ENCODE results near the gene CLDN25. TPM values are rescaled to one million over a fixed set of nuclear protein-coding genes. Genes with fewer than 3 reads are reported as not detected.
A peak's percentile ranks its signal among the peaks of the same experiment; 100 is the strongest.

The CLDN25 gene
- polyA plus RNA-seq, 1 of the 3 experiments (the other 2 are of a cell fraction): not detected

- peak; percentile 90 for DNase-seq
- Histone ChIP-seq H3K4me2 (peak within 1 kb of the TSS; percentile 80), H3K9me2 (no peaks in the 10 kb centered on the region), H3K4me1 (ENCODE audit: control insufficient read depth in 1 of 2, insufficient read depth in 2 of 2, low read depth in 1 of 2, low read length in 1 of 2) (peaks cover 3 to 9% of the 10 kb centered on the region in 2 experiments; a peak in 3 of 4 replicates), H3K9ac (peak within 1 kb of the TSS; percentile 87), H3K27me3 (ENCODE audit: insufficient read depth) (no peaks in the 10 kb centered on the region), H4K20me1 (ENCODE audit: insufficient read depth) (no peaks in the 10 kb centered on the region), H3K27ac (ENCODE audit: low read depth in 2 of 2, low read length in 1 of 2) (peak within 1 kb of the TSS; percentile 58 to 73), H3K4me3 (ENCODE audit: low read depth in 2 of 2, low read length in 1 of 2) (peak within 1 kb of the TSS; percentile 76 to 89), H3F3A (replicated peaks; ENCODE audit: insufficient read depth) (no peaks in the 10 kb centered on the region), H3K36me3 (replicated peaks in 1 of 2; ENCODE audit: control insufficient read depth in 1 of 2, insufficient read depth in 2 of 2, low read length in 1 of 2) (peaks cover 2 to 11% of the 10 kb centered on the region in 2 experiments), H3K9me3 (no peaks in the 10 kb centered on the region), H3K79me2 (ENCODE audit: insufficient read depth) (peaks cover 37% of the 10 kb centered on the region), H2AFZ (ENCODE audit: low read depth) (peak within 1 kb of the TSS; percentile 92)
- ChIA-PET CTCF (interaction anchor here (0.6 to 1.6 kb wide), 34 partner anchors 8 to 1324 kb away, joined by 3 to 12 read pairs (median 3); partner anchors contain the start of gene USP28), POLR2A (interaction anchor here (1.4 kb wide), 1 partner anchor 15 kb away, joined by 4 read pairs; no protein-coding TSS in a partner anchor)
- WGBS (ENCODE audit: low lambda C conversion rate): 1% methylated on average over 24 of the region's 46 CpGs
- peak in 1 of 2 experiments; percentile 13; a peak in 1 of 4 replicates for TF ChIP-seq EP300 (IDR thresholded peaks at IDR 0.05; ENCODE audit: borderline replicate concordance in 1 of 2, low read depth in 1 of 2, low read length in 1 of 2)
- TF ChIP-seq REST (IDR thresholded peaks at IDR 0.05; ENCODE audit: low read depth, low read length): 0 out of 2 replicates have a peak, but pooled peaks have one; percentile 4
- TF ChIP-seq TEAD4 (IDR thresholded peaks at IDR 0.05; ENCODE audit: borderline replicate concordance, insufficient read depth): no peak
- no peak for TF ChIP-seq JUND (IDR thresholded peaks at IDR 0.05)
- TF ChIP-seq TCF12 (IDR thresholded peaks at IDR 0.05): no peak
- peak; percentile 39; the same call in 1 of the 2 replicates for TF ChIP-seq GABPA (IDR thresholded peaks at IDR 0.05; ENCODE audit: low read depth)
- peak; percentile 96 for TF ChIP-seq ZBTB33 (IDR thresholded peaks at IDR 0.05; ENCODE audit: borderline replicate concordance, low read depth)
- TF ChIP-seq MEF2A (IDR thresholded peaks at IDR 0.05; ENCODE audit: borderline replicate concordance, low read depth): no peak
- peak; percentile 49; the same call in 1 of the 2 replicates for TF ChIP-seq SIN3A (IDR thresholded peaks at IDR 0.05; ENCODE audit: borderline replicate concordance, low read depth, low read length)
- no peak for TF ChIP-seq RFX5 (IDR thresholded peaks at IDR 0.05; ENCODE audit: low read length)
- peak; percentile 66 for TF ChIP-seq POLR2AphosphoS5 (IDR thresholded peaks at IDR 0.05; ENCODE audit: low read depth, low read length)
- no peak; the same call in 1 of the 2 replicates for TF ChIP-seq RCOR1 (IDR thresholded peaks at IDR 0.05; ENCODE audit: low read length)
- TF ChIP-seq RAD21 (IDR thresholded peaks at IDR 0.05; ENCODE audit: low read length): peak; percentile 45; the same call in 1 of the 2 replicates
- TF ChIP-seq GATA2 (CRISPR knock-in tag; IDR thresholded peaks at IDR 0.05): no peak
- peak; percentile 77; the same call in 1 of the 2 replicates for TF ChIP-seq YY1 (IDR thresholded peaks at IDR 0.05; ENCODE audit: low read depth)
- no peak for TF ChIP-seq FOSL2 (IDR thresholded peaks at IDR 0.05; ENCODE audit: borderline replicate concordance, low read depth)
- TF ChIP-seq, protein P1, sequence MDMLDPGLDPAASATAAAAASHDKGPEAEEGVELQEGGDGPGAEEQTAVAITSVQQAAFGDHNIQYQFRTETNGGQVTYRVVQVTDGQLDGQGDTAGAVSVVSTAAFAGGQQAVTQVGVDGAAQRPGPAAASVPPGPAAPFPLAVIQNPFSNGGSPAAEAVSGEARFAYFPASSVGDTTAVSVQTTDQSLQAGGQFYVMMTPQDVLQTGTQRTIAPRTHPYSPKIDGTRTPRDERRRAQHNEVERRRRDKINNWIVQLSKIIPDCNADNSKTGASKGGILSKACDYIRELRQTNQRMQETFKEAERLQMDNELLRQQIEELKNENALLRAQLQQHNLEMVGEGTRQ (IDR thresholded peaks at IDR 0.05; ENCODE audit: borderline replicate concordance, low read depth, low read length): no peak
- TF ChIP-seq, protein P2, sequence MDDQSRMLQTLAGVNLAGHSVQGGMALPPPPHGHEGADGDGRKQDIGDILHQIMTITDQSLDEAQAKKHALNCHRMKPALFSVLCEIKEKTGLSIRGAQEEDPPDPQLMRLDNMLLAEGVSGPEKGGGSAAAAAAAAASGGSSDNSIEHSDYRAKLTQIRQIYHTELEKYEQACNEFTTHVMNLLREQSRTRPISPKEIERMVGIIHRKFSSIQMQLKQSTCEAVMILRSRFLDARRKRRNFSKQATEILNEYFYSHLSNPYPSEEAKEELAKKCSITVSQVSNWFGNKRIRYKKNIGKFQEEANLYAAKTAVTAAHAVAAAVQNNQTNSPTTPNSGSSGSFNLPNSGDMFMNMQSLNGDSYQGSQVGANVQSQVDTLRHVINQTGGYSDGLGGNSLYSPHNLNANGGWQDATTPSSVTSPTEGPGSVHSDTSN (IDR thresholded peaks at IDR 0.05): peak; percentile 46
- peak; percentile 98 for TF ChIP-seq CHD2 (IDR thresholded peaks at IDR 0.05; ENCODE audit: low read length, partially characterized antibody)
- TF ChIP-seq FOXJ3 (CRISPR knock-in tag; IDR thresholded peaks at IDR 0.05): peak; percentile 28; the same call in 1 of the 2 replicates
- TF ChIP-seq RXRA (IDR thresholded peaks at IDR 0.05; ENCODE audit: borderline replicate concordance, low read depth): no peak
- TF ChIP-seq NFIC (IDR thresholded peaks at IDR 0.05; ENCODE audit: borderline replicate concordance): peak; percentile 54; the same call in 1 of the 2 replicates
- 0 out of 2 replicates have a peak, but pooled peaks have one; percentile 37 for TF ChIP-seq FOXM1 (IDR thresholded peaks at IDR 0.05; ENCODE audit: low read depth)
- TF ChIP-seq USF1 (IDR thresholded peaks at IDR 0.05; ENCODE audit: borderline replicate concordance, low read depth): no peak
Observed at GRCh38 chr11:113773416-113774173, 6.0 kb upstream of the CLDN25 start, which contains the start of gene ZW10. Gene ZW10 (minus strand): TSS chr11:113773692. CDS start chr11:113773666, 26 bp downstream.

Measured in SK-N-SH (cell line).